ENCODE results near the gene TUBB1.
A peak's percentile ranks its signal among the peaks of the same experiment; 100 is the strongest.

The TUBB1 gene

DNA sequence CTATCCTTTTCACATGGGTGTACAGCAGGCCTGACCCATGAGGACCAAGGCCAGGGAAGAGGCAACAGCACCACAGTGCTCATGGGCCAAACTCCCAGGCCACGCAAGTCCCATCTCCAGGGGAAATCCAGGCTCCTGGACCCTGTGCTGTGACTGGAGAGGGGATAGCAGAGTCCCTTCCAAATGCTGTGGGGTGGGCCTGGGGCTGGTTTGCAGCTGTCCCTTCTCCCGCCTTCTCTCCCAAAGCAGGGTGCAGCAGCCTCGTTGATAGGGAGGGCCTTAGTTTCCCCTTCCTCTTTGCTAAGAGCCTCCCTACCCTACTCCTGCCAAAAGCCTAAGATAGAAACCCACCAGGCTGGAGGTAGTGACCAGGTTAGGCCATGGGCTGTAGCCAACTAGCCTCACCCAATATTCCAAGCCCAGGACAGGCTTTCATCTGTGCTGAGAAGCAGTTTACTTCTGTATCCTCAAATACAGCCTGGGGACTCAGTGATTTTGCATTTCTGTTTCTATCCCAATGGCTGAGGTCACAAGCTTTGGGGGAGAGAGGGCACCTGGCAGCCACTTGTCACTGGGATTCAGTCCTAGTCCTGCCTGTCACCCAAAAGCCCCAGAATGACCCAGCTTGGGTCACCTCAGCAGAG, 13.6 kb upstream of the TUBB1 start:
- DNase-seq (ENCODE audit: low read depth), result no peak
- H3K4me3 ChIP-seq (ENCODE audit: low read depth, low read length), result peak overlapping the region; percentile 82
- TF ChIP-seq, protein P1, sequence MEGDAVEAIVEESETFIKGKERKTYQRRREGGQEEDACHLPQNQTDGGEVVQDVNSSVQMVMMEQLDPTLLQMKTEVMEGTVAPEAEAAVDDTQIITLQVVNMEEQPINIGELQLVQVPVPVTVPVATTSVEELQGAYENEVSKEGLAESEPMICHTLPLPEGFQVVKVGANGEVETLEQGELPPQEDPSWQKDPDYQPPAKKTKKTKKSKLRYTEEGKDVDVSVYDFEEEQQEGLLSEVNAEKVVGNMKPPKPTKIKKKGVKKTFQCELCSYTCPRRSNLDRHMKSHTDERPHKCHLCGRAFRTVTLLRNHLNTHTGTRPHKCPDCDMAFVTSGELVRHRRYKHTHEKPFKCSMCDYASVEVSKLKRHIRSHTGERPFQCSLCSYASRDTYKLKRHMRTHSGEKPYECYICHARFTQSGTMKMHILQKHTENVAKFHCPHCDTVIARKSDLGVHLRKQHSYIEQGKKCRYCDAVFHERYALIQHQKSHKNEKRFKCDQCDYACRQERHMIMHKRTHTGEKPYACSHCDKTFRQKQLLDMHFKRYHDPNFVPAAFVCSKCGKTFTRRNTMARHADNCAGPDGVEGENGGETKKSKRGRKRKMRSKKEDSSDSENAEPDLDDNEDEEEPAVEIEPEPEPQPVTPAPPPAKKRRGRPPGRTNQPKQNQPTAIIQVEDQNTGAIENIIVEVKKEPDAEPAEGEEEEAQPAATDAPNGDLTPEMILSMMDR (IDR thresholded peaks at IDR 0.05; ENCODE audit: insufficient read depth, low read depth, low read length, missing control alignments), result no peak

DNA sequence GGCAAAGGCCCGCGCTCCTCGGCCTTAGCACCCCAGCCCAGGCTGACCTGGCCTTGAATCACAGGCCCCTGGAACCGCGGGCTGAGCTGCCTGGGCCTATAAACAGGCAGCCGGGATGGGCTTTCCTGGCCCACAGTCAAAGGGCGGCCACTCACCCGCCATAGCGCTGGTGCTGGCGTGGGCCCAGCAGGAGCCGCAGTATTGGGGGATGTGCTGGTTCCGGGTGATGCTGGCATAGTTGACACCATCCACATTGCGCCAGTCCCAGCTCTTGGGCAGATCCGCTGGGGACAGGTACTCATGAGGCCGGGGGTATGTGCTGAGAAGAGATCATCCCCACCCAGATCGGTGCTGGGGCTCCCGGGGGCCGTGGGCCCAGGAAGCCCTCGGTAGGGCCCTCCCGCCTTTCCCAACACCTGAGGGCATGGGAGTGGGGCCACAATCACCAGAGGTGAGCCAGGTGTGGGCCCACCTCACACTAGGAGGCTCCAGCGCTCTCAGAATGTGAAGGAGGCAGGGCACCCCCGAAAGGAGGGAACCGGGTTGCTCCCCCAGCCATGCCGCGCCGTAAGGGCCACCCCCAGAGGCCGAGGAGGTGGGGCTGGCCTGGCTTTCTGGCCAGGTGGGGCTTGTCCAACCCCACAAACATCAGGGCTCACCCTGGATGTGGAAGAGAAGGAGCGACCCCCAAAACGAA, 12.9 kb upstream of the TUBB1 start:
- TF ChIP-seq, protein P1 (IDR thresholded peaks at IDR 0.05; ENCODE audit: insufficient read depth, low read depth, low read length, missing control alignments), result no peak
- peak; percentile 48 for DNase-seq (ENCODE audit: low read depth)
- peak overlapping the region; percentile 82 for H3K4me3 ChIP-seq (ENCODE audit: low read depth, low read length)

DNA sequence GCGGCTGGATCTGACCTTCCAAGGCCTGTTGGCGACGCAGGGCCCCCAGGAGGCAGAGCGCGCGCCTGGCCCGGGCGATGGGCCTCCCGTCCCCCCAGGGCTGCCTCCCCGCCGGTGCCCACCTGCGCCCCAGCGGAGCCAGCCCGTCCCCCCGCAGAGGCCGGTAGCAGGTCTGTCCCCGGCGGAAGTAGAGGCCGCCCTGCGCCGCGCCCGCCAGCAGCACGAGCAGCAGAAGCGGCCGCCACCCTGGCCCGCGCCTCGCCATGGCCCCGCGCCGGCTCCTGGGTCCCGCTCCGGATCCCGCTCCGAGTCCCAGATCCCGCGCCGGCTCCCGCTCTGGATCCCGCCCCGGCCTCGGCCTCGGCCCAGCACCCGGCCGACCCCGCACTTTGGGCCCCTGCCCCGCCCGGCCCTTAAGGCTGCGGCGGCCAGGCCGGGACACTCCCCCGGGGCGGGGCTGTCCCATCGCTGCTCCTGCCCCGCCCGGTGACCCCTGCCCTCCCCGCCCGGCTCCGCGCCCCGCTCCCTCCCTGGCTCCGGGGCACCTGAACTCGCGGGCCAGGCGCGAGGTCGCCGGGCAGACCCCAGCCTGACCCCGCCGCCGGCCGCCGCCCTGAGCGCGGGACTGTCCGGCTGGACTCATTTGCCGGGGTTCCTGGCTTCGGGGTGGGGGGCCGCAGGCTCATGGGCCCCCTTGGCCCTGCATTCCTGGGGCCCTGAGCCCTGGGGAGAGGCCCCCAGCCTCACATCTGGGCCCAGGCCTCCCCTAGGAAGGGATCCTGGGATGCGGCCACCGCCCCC, 12.2 kb upstream of the TUBB1 start, which contains the start of gene CTSZ:
Gene CTSZ, minus strand, starts transcription at position 391 of the 801 bp plus-strand sequence. Its CDS starts 126 bp downstream, at position 265.
- peak within 1 kb of the TSS; percentile 82 for H3K4me3 ChIP-seq (ENCODE audit: low read depth, low read length)
- peak; percentile 80 for DNase-seq (ENCODE audit: low read depth)
- TF ChIP-seq, protein P1 (IDR thresholded peaks at IDR 0.05; ENCODE audit: insufficient read depth, low read depth, low read length, missing control alignments), result no peak

DNA sequence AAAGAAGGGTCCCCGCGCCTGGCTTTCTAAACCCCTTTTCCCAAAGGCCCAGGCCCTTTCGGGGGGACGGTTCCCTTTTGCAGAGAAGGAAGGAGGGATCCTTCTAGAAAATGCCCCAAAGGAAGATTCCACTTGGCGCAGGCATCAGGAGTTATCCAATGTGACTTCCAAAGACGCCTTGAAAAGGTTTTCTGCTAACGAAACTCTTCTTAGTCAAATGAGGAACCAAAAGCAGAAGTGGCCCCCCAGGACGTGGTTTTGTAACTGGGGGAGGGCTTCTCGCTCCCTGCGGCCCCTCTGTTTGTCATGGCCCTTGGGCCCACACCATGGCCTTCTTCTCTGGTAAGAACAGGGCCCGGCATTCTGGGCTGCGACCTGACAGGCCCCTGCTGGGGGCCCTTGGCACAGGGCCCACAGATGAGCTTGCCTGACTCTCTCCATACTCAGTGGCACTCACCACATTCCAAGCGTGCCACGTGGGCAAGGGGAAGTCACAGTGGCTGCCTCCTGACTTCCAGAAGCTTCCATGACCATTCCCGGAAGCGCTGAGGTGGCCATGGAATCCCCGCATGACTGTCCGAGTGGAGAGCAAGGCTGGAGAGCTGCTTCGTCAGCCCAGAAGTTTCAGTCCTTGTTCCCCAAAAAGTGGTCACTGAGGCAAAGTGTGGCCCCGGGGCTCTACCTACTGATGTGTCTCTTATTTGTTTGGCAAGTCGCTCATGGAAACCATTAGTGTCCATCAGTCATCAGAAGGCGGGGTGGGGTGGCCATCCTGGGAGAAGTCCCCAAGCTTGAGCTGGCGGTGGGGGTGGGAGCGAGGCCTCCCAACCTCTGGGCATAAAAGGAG, 11.3 kb upstream of the TUBB1 start:
- peak; percentile 95 for DNase-seq (ENCODE audit: low read depth)
- TF ChIP-seq, protein P1 (IDR thresholded peaks at IDR 0.05; ENCODE audit: insufficient read depth, low read depth, low read length, missing control alignments), result no peak
- peak overlapping the region; percentile 82 for H3K4me3 ChIP-seq (ENCODE audit: low read depth, low read length)

DNA sequence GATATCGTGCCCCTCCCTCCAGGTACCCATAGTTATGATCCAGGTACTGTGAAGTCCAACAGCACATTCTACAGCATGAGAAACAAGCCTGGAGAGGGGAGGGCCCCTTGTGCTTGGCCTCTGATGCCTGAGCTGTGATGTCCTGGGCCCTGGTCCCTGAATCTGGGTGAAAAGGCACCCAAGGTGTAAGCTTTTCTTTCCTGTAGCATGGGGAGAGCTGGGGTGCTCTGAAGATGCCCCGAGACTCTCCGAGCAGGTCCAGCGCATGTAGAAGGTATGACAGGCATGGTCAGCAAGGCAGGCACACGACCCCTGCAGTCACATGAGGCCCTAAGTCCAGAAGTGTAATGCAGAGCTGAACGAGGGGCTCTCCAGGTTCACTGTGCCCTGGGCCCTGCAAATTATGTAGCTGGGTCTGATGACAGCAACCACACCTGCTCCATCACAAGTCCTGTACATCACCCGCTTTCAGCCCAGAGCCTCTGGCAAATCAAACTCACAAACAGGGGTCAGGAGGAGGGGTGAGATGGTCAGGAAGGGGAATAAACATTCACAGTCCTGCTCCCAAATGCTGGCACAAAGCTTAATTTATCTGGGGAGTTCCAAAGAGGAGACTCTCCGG, 10.4 kb upstream of the TUBB1 start:
- no peak for DNase-seq (ENCODE audit: low read depth)
- TF ChIP-seq, protein P1 (IDR thresholded peaks at IDR 0.05; ENCODE audit: insufficient read depth, low read depth, low read length, missing control alignments), result no peak

More for the DNA sequence above, 10.4 kb upstream of the TUBB1 start:
- H3K4me3 ChIP-seq (ENCODE audit: low read depth, low read length), result no peak overlapping the region

Data from GM12865 (cell line).